GM12891 (cell line): ENCODE data around the gene CMTM6.

ENCODE experiments used
- PAX5 ChIP-seq: IDR thresholded peaks from 2 replicates; pipeline ENCODE4 v1.6.1; 2011; ENCODE audit warnings: low read length, moderate library complexity, mild to moderate bottlenecking; ENCODE audit not compliant: insufficient read depth, severe bottlenecking
- POLR2AphosphoS5 ChIP-seq: IDR thresholded peaks from 2 replicates; pipeline ENCODE4 v1.6.1; 2011; ENCODE audit warnings: low read depth, low read length, control low read depth

GRCh38 chr3:32454111-32454510, 48.5 kb downstream of the CMTM6 start:
- TF ChIP-seq PAX5 (no peak), POLR2AphosphoS5 (no peak)
